ENCODE measurements around the gene SHANK3.

DNA sequence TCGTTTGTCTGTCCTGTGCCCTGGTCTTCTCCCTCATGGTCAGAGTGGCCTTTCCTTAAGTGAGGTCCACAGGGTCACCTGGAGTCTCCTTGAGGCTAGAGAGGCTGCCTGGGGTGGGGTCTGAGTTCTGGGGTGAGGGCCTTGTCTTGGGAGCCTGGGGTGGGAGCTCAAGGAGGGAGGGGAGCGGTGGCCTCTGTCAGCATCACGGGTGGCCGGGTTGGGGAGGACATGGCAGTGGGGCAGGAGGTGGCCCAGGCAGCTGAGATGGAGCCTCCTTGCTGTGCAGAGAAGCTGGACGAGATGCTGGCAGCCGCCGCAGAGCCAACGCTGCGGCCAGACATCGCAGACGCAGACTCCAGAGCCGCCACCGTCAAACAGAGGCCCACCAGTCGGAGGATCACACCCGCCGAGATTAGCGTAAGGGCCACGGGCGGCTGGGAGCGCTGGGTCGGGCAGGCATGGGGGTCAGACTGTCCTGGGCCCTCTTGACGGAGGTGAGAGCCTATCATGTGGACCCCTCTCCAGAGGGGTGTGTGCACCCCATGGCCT is 42.1 kb downstream of the SHANK3 start:
- TF ChIP-seq, protein P1, sequence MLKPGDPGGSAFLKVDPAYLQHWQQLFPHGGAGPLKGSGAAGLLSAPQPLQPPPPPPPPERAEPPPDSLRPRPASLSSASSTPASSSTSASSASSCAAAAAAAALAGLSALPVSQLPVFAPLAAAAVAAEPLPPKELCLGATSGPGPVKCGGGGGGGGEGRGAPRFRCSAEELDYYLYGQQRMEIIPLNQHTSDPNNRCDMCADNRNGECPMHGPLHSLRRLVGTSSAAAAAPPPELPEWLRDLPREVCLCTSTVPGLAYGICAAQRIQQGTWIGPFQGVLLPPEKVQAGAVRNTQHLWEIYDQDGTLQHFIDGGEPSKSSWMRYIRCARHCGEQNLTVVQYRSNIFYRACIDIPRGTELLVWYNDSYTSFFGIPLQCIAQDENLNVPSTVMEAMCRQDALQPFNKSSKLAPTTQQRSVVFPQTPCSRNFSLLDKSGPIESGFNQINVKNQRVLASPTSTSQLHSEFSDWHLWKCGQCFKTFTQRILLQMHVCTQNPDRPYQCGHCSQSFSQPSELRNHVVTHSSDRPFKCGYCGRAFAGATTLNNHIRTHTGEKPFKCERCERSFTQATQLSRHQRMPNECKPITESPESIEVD (tag by site-specific recombination; IDR thresholded peaks at IDR 0.05) = no peak
- TF ChIP-seq, protein P2, sequence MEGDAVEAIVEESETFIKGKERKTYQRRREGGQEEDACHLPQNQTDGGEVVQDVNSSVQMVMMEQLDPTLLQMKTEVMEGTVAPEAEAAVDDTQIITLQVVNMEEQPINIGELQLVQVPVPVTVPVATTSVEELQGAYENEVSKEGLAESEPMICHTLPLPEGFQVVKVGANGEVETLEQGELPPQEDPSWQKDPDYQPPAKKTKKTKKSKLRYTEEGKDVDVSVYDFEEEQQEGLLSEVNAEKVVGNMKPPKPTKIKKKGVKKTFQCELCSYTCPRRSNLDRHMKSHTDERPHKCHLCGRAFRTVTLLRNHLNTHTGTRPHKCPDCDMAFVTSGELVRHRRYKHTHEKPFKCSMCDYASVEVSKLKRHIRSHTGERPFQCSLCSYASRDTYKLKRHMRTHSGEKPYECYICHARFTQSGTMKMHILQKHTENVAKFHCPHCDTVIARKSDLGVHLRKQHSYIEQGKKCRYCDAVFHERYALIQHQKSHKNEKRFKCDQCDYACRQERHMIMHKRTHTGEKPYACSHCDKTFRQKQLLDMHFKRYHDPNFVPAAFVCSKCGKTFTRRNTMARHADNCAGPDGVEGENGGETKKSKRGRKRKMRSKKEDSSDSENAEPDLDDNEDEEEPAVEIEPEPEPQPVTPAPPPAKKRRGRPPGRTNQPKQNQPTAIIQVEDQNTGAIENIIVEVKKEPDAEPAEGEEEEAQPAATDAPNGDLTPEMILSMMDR (tag by site-specific recombination; IDR thresholded peaks at IDR 0.05) = no peak
- TF ChIP-seq TRIM28 (IDR thresholded peaks at IDR 0.05; ENCODE audit: borderline replicate concordance, low read length) (no peak), MYNN (tag by site-specific recombination; IDR thresholded peaks at IDR 0.05; ENCODE audit: borderline replicate concordance) (no peak), ZNF792 (tag by site-specific recombination; IDR thresholded peaks at IDR 0.05) (no peak), ZBTB7A (tag by site-specific recombination; IDR thresholded peaks at IDR 0.05; ENCODE audit: low read depth) (no peak)
